GM19351 (cell line): ENCODE results near the gene CALD1.
A peak's percentile ranks its signal among the peaks of the same experiment; 100 is the strongest.

Source experiments
- ATAC-seq: cut with Tn5 transposase; IDR thresholded peaks from one replicate; pipeline ENCODE4 v1.9.1; 2021; ENCODE audit warnings: mild to moderate bottlenecking, moderate library complexity; ENCODE audit not compliant: unreplicated experiment

Gene CALD1

GRCh38 chr7:134856691-134857090 is 77.3 kb downstream of the CALD1 start:
- ATAC-seq = no peak

DNA sequence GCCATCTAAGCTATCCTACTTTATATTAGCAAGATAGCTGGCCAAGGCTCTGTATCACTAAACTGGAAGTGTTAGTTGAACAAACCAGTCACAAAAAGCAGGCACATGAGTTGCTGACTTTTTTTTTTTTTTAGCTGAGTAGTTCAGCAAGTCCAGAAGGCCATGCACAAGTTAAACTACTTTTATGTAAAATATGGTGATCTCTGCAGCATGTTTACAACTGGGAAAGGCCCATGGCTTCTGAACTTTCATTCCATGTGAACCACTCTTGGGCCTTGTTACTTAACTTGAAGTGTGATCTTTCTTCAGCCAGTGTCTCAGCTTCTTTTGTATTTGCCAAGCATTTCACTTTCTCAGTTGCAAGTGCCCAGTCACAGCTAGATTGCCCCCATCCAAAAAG is 78.5 kb downstream of the CALD1 start:
- no peak for ATAC-seq

DNA sequence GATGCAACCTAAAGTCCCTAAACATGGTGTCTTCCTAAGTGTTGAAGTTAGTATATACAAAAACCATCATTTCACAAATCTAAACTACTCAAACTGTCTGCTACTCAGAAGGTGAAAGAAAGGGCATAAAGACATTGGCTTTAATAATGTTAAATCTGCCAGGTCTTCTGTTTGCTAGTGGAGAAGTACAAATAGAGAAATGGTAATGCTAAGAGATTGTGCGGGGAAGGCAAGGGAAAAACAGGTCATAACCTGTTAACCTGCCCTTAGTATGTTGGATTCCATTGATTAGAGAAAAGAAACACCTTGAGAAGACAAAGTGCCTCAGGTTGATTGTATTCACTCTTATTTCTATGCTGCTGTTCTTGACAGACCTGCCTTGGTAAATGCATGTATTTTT is 80.3 kb downstream of the CALD1 start:
- ATAC-seq = no peak

DNA sequence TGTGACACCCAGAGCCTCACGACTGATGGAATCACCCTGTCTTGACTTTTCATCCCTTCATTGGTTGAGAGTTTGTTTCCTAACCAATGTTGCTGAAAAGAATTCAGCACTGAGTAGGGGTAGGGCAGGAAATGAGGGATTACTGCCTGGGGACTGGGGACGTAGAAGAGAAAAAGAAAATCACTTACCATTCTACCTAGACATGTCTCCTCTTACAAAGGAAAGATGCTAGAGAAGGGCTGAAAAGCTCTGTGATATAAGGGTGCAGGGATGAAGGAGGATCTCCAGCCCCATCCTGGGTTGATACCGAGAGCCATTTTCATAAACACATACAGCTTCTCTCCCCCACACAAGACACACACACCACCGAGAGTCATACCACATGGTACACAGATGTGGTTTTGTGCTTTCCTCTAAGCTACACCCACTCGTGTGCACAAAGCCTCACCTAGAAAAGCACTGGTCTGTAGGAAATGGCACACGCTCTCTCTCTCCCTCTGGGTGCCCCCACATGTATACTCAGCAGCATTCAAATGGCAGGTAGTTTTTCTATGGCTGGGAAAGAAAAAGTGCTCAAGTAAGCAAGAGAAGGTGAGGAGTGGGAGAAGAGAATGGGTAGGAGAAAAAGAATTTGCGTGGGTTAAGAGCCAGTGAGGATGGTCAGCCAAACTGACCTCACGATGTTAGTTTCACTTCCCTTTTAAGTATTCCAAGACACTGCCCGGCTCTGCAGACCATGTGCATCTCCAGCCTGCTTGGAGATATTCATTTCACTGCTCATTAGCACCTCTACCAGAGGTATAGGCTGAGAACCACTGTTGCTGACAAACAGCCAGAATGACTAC is 85.8 kb downstream of the CALD1 start:
- peak; percentile 90 for ATAC-seq

DNA sequence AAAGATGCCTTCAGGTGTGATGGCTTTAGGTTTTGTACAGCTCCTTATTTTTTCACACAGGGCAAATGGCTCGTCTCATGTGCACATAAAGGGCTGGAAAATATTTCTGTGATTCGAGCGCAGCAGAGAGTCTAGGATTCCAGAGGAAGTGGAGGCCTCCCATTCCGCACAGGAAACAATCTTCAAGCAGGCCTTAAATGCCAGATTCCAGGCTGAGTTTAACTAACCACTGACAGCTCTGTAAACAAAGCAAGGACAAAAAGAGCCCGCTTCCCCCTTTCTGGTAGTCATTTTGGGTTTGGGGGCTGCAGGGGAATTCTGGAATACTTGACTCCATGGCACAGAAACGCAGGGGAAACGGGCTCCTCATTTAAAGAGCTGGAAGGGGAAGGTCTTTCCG is 87.2 kb downstream of the CALD1 start:
- ATAC-seq = no peak

- no peak for ATAC-seq
Measured at GRCh38 chr7:134870156-134870555, 90.7 kb downstream of the CALD1 start.

DNA sequence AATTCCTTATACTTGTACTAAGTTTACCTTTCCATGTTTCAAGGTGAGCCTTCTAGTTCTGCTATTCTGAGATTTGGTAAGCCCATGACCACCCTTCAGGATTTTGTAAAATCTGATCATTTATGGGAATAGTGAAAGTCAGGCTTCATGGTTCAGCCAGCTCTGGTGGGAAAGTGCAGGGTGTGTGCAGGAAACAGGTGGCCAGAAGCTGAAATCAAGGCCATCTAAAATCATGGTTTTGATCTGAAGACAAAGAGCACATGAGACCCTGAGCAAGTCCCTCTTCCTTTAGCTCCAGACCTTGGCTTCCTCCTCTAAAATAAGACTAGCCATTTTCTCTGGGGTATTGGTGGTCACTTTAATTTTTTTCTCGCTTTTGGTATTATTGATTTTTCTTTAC is 91.3 kb downstream of the CALD1 start:
- no peak for ATAC-seq

- no peak for ATAC-seq
Measured at GRCh38 chr7:134873253-134873652, 93.8 kb downstream of the CALD1 start.

- no peak for ATAC-seq
Measured at GRCh38 chr7:134874407-134874806, 95.0 kb downstream of the CALD1 start.

GRCh38 chr7:134875867-134876266 is 96.4 kb downstream of the CALD1 start:
- no peak for ATAC-seq

- ATAC-seq = no peak
Measured at GRCh38 chr7:134878746-134879357, 99.4 kb downstream of the CALD1 start.

DNA sequence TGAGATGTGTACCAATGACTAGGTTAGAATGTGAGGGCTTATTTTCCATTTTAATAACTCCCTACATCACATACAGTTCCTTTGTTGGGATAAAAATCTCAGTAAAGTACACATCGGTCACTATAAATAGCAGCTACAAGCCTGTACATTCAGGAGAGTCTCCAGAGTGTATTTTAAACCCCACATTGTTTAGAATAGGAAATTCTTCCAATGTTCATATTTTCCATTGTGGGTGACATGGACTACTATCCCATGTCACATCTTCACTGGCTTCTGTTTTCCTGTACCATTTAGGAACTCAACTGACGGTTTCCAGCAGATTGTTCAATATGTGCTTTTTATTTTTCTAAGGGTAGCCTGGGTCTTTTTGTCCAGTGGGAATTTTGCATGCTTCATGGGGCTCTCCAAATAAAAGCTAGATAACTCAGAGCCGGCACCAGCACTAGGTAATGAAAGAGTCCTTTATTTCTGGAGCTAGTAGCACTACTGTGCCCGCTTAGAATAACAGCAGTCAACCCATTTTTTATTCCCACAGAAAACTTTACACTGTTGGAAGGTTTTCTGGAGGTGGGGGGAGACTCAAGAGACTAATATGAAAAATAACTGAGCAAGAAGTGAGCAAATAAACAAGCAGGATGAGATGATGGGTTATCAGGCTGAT is 100.5 kb downstream of the CALD1 start:
- no peak for ATAC-seq

GRCh38 chr7:134882481-134882880 is 103.0 kb downstream of the CALD1 start:
- no peak for ATAC-seq

- ATAC-seq = no peak
Measured at GRCh38 chr7:134885967-134886352, 106.5 kb downstream of the CALD1 start.

DNA sequence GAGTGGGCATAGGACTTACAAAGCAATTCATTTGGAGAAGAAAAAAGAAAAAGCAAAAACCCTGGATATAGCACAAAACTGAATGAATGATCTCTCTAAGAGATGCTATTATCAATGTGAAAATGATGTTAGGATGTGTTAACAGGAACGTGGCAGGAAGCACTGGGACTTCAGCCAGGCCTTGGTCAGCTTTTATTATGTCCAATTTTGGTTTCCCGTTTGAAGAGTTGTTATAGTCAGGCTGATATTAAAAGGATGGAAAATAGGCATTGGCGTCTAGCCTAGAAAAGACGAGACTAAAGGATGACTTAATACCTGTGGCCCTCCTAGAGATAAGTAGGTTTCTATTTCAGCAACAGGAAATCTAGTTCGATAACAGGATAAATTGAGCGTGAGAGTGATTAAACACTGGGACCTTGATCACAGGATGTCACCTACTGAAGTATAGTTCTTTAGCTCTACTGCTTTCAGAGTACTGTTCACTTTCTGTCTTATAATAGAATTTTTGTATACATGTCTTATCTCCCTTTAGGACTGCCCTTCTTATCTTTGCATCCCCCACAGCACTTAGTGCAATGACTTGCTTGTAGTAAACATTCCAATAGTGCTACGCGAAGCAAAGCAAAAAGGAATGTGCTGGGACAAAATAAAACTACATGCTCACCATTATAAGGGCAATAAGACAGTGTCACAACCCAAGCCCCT is 107.1 kb downstream of the CALD1 start:
- ATAC-seq = no peak

- ATAC-seq = no peak
Measured at GRCh38 chr7:134887523-134887922, 108.1 kb downstream of the CALD1 start.

GRCh38 chr7:134888141-134888740 is 108.8 kb downstream of the CALD1 start:
- ATAC-seq = no peak

GRCh38 chr7:134890246-134891240 is 111.1 kb downstream of the CALD1 start:
- ATAC-seq = no peak

DNA sequence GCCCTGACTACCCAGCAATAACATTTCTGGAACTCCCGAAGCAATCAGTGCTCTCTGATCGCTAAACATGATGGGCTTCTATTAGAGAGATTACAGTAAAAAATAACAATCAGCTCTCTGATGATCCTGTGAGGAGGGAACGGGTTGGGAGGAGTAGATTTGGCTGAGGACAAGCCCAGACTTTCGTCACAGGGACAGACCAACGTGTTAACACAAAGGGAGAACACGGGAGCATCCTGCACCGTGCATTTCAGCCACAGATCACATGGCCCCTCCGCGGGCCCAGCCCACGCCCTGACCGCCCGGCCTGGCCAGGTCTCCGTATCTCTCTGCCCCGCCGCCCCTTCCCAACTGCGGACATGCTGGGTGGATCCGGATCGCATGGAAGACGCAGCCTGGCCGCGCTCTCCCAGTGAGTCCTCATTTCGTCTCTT is 111.8 kb downstream of the CALD1 start:
- ATAC-seq = no peak
